Measurements from ENCODE around the gene WAC.

GRCh38 chr10:28612877-28613276 lies 80.0 kb downstream of the WAC start:
- TF ChIP-seq NR1H2 (CRISPR knock-in tag; IDR thresholded peaks at IDR 0.05; ENCODE audit: borderline replicate concordance, low read depth) (no peak), ATF6 (CRISPR knock-in tag; conservative IDR thresholded peaks at IDR 0.05) (no peak), ZNF549 (CRISPR knock-in tag; IDR thresholded peaks at IDR 0.05) (no peak), PCBP1 (IDR thresholded peaks at IDR 0.05; ENCODE audit: borderline replicate concordance, low read depth, low read length) (no peak), CTCF (CRISPR knock-in tag; IDR thresholded peaks at IDR 0.05) (no peak), ZNF770 (CRISPR knock-in tag; IDR thresholded peaks at IDR 0.05) (no peak), SOX13 (IDR thresholded peaks at IDR 0.05) (no peak), SOX13 (CRISPR knock-in tag; conservative IDR thresholded peaks at IDR 0.05 in 1 of 2, IDR thresholded peaks at IDR 0.05 in 1 of 2) (no peak), ISX (CRISPR knock-in tag; conservative IDR thresholded peaks at IDR 0.05) (no peak), MAZ (IDR thresholded peaks at IDR 0.05; ENCODE audit: borderline replicate concordance, low read depth, low read length) (no peak), MAZ (CRISPR knock-in tag; IDR thresholded peaks at IDR 0.05; ENCODE audit: low read depth) (no peak), ZFP90 (CRISPR knock-in tag; IDR thresholded peaks at IDR 0.05; ENCODE audit: borderline replicate concordance) (no peak), REST (IDR thresholded peaks at IDR 0.05; ENCODE audit: borderline replicate concordance in 1 of 2, low read depth in 1 of 2, low read length in 2 of 2) (no peak), TFE3 (CRISPR knock-in tag; IDR thresholded peaks at IDR 0.05) (no peak)
